SK-N-MC (cell line): ENCODE results near the gene CELA2B.
"Not testable (repeated sequence)": the region's sequence is repeated elsewhere in the genome, so short reads cannot be mapped to it uniquely, and the experiment has no call there.

Source experiments
- DNase-seq: peaks from one replicate; pipeline ENCODE4 v3.0.0-alpha.2; 2011; ENCODE audit warnings: low read depth, low spot score
- H3K27ac ChIP-seq: fragments of 200-600 bp; sonication (generic); 2 replicates; pipeline ENCODE4 v1.5.1; 2016; ENCODE audit warnings: mixed run types
- H3K36me3 ChIP-seq: fragments of 200-600 bp; sonication (generic); 2 replicates; pipeline ENCODE4 v1.6.1; 2017; ENCODE audit warnings: antibody characterized with exemption, low read length, mixed read lengths; ENCODE audit not compliant: insufficient read depth
- H3K4me3 ChIP-seq: fragments of 200-600 bp; sonication (generic); 2 replicates; pipeline ENCODE4 v1.5.1; 2016
- H3K9ac ChIP-seq: fragments of 200-600 bp; sonication (generic); 2 replicates; pipeline ENCODE4 v1.8.0; 2017; ENCODE audit warnings: mixed run types, mixed read lengths; ENCODE audit not compliant: insufficient read length
- H3K9me3 ChIP-seq: fragments of 200-600 bp; sonication (generic); 2 replicates; pipeline ENCODE4 v1.6.1; 2017; ENCODE audit warnings: low read depth, mild to moderate bottlenecking, antibody characterized with exemption, low read length, moderate library complexity, mixed read lengths
- EZH2 ChIP-seq: fragments of 200-600 bp; sonication (generic); IDR thresholded peaks from one replicate; pipeline ENCODE4 v1.6.1; 2017; ENCODE audit warnings: antibody characterized with exemption
- FOXP2 ChIP-seq: optimal IDR thresholded peaks from 2 replicates; pipeline ENCODE3; 2011; ENCODE audit warnings: mild to moderate bottlenecking, moderate library complexity; ENCODE audit not compliant: insufficient read depth; ENCODE audit errors: extremely low read length, control extremely low read depth
- POLR2AphosphoS5 ChIP-seq: IDR thresholded peaks from 2 replicates; pipeline ENCODE4 v1.6.1; 2012; ENCODE audit warnings: mild to moderate bottlenecking, low read depth, low read length, borderline replicate concordance

Gene CELA2B

DNA sequence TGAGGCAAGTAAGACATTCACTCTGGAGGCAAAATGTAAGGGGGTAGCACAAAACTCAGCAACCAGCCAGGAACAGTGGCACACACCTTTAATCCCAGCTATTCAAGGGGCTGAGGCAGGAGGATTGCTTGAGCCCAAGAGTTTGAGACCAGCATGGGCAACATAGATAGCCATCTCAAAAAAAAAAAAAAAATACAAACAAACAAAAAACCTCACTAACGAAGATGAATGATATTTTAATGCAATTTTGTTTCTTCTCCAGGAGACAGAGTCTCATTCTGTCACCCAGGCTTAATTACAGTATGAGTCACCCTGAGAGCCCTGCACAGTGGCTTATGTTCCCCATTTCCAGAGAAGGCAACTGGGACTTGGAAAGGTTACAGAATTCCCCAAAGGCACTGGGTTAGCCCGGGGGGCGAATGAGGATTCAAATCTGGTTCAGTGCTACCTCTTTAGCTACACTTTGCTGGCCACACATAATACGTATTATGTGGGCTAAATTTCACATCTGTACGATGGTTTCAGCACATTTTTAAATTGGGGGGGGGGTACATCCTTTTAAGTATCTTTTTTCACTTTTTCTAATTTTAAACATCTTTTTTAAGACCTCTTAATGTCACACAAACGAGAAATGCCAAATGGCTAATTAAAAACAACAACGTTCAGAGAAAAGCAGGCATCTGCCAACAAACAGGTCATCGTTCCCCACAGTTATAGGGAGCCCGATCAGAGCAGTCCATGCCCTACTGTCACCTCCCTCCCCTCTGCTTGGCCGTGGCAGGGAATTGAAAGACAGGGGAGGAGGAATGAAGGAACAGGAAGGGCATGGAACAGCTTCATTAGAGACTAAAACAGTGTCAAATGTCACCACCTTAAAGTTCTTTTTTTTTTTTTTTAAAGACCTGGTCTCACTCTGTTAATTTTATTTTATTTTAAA is 15.9 kb upstream of the CELA2B start:
- Histone ChIP-seq H3K36me3 (no peaks in the 10 kb centered on the region), H3K9me3 (no peaks in the 10 kb centered on the region), H3K4me3 (no peak overlapping the region), H3K27ac (no peak overlapping the region), H3K9ac (no peak overlapping the region)
- TF ChIP-seq FOXP2 (no peak), EZH2 (no peak), POLR2AphosphoS5 (no peak)
- DNase-seq, result no peak

DNA sequence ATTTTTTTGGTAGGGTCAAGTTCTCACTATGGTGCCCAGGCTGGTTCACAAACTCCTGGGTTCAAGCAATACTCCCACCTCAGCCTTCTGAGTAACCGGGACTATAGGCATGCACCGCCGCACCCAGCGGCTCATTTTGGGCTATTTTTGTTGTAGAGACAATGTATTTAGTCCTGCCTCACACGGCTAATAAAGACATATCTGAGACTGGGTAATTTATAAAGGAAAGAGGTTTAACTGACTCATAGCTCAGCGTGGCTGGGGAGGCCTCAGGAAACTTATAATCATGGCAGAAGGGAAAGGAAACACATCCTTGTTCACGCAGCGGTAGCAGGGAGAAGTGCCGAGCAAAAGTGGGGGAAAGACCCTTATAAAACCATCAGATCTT is 15.2 kb upstream of the CELA2B start:
- Histone ChIP-seq H3K9me3 (no peaks in the 10 kb centered on the region), H3K27ac (no peak overlapping the region), H3K4me3 (no peak overlapping the region), H3K9ac (no peak overlapping the region), H3K36me3 (no peaks in the 10 kb centered on the region)
- TF ChIP-seq FOXP2 (no peak), EZH2 (no peak), POLR2AphosphoS5 (no peak)
- no peak for DNase-seq

DNA sequence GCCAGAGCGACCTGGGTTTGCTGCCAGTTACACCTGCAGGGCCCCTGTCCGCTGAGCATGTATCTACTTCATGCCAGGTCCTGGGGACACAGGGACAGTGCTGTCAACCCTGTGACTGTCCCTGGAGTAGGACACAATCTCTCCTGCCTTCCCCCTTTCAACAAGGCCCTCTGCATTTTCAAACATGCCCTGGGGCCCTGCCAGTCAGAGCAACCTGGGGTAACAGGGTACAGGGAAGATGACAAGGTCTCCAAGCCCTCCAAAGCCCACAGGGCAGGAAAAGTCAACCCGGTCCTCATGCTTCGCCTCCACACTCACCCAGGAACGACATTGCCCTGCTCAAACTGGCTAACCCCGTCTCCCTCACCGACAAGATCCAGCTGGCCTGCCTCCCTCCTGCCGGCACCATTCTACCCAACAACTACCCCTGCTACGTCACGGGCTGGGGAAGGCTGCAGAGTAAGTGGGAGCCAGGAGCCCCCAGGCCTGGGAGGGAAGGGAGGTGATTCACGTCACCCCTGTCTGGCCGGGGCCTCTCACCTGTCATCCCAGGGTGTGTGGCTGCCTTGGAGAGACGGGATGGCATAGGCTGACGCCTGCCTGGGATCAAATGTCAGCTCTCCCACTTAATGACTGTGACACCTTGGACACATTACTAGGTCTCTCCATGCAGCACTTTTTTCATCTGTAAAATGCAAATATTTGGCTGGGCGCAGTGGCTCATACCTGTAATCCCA is 12.7 kb upstream of the CELA2B start:
- H3K27ac ChIP-seq, H3K9me3 ChIP-seq, DNase-seq, H3K36me3 ChIP-seq, H3K9ac ChIP-seq, H3K4me3 ChIP-seq: not testable (repeated sequence)

DNA sequence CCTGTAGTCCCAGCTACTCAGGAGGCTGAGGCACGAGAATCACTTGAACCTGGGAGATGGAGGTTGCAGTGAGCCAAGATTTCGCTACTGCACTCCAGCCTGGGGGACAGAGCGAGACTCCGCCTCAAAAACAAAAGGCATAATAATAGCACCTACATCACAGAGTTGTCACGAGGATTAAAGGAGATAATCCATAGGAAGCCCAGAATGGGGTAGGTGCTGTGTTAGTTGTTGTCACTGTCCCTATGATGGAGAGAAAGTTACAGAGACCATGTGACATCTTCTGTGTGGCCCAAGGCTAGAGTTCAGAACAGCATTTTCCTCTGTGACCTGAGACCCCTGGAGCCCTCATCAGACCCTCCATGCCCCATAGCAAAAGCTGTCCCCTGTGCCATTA is 12.0 kb upstream of the CELA2B start:
- not testable (repeated sequence) for DNase-seq, H3K36me3 ChIP-seq, H3K9ac ChIP-seq, H3K4me3 ChIP-seq, H3K27ac ChIP-seq, H3K9me3 ChIP-seq

DNA sequence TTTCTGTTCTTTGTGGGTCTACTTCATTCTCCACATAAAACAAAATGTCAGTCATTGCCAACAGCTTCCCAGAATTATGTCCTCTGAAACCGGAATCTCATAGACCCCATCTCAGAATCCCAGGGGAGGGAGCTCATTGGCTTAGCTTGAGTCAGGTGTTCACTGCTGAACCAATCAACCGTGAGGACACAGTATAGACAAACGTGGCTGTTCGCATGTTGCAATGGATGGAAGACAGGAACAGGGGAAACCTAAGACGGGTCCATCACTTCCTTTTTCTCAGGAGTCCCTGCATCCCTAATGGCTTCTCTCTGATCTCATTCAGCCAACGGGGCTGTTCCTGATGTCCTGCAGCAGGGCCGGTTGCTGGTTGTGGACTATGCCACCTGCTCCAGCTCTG is 10.2 kb upstream of the CELA2B start:
- DNase-seq, result no peak
- no peak overlapping the region for H3K27ac ChIP-seq
- no peaks in the 10 kb centered on the region for H3K9me3 ChIP-seq
- no peak for TF ChIP-seq FOXP2
- TF ChIP-seq POLR2AphosphoS5, result no peak
- TF ChIP-seq EZH2, result no peak
- no peak overlapping the region for H3K9ac ChIP-seq
- no peaks in the 10 kb centered on the region for H3K36me3 ChIP-seq
- H3K4me3 ChIP-seq, result no peak overlapping the region

DNA sequence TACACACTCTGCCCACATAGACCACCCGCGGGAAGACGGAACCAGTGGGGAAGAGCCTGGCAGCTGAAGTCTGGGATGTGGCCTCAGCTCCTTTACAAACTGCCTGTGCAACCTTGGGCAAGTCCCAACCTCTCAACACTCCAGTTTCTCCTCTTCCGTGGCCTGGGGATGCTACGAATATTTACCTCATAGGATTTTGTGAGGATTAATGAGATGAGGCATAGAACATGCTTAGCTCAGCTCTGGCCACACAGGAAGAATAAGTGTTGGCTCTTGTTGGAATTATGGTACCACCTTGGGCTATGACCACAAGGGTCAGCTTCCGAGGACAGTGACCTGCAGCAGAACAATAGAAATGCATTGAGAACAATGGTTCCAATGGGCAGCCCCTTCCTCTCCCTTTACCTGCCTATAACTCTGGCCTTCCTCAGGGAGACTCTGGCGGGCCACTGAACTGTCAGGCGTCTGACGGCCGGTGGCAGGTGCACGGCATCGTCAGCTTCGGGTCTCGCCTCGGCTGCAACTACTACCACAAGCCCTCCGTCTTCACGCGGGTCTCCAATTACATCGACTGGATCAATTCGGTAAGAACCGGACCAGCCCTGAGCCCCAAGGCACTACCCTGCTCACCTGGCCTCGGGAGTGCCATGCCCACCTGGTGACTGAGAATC is 8.8 kb upstream of the CELA2B start:
- not testable (repeated sequence) for H3K9ac ChIP-seq, H3K27ac ChIP-seq

DNA sequence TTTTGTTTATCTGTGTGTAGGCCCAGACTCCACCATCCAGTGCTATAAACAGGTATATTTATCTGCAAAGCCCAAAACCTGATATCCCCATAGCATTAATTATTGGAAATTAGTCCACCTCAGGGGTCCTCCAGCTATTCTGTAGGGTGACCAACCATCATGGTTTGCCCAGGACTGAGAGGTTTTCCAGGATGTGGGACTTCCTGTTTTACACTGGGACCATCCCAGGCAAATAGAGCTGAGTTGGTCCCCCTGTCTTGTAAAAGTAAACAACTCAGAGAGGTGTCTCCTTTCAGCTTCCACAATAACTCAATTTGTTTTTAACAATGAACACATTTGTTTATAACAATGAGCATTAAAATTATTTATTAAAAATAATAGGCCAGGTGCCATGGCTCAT is 7.8 kb upstream of the CELA2B start:
- no peak for DNase-seq
- Histone ChIP-seq H3K9ac (no peak overlapping the region), H3K9me3 (no peaks in the 10 kb centered on the region), H3K4me3 (no peak overlapping the region), H3K27ac (no peak overlapping the region), H3K36me3 (no peaks in the 10 kb centered on the region)
- TF ChIP-seq EZH2, result no peak
- TF ChIP-seq POLR2AphosphoS5, result no peak
- TF ChIP-seq FOXP2, result no peak

More for the DNA sequence above, 8.8 kb upstream of the CELA2B start:
- not testable (repeated sequence) for H3K9me3 ChIP-seq, H3K36me3 ChIP-seq, DNase-seq, H3K4me3 ChIP-seq

DNA sequence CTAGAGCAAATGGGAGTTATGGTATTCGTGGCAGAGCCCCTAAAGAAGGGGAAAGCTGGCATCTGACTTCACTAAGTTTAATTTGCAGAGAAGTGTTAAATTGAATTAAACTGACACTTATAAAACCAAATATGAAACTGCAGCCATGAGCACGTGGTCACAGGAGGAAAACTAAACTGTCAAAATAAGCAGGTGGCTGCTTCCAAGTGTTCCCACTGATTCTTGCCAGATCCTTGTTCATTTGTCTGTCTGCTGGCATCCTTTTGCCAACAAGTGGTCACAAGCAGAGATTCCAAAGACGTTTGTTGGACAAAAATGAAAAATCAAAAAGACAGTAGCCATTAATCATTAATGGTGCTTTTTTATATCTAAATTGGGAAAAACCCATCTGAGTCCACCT is 6.5 kb upstream of the CELA2B start:
- H3K36me3 ChIP-seq, result no peaks in the 10 kb centered on the region
- TF ChIP-seq EZH2 (no peak), FOXP2 (no peak), POLR2AphosphoS5 (no peak)
- H3K4me3 ChIP-seq, result no peak overlapping the region
- no peaks in the 10 kb centered on the region for H3K9me3 ChIP-seq
- no peak overlapping the region for H3K9ac ChIP-seq
- H3K27ac ChIP-seq, result no peak overlapping the region
- DNase-seq, result no peak

DNA sequence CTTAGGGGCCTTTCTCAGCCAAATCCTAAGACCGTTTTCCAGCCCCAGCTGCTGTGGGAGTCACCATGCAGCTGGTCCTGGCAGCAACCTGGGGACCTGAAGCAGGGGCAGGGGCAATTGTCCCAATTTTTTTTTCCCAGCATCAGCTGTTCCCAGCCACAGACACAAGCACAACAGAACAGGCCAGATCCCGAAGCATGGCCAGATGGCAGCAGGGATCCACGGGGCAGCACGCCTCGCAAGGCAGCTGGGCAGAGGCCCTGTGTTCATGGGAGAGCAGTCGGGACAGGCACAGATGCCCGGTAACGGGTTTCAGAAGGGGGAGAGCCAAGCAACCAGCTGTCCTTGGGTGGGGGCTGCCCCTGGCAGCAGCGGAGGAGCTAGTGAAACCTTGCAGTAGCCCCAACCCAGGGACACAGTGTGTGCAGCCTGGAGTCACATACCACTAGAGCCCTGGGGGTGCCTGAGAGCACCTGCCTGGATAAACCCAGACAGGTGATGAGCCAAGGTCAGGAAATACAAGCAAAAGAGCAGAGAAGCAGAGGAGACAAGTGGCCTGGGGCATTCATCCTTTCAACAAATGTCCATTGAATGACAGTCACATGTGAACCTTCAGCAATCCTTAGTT is 6.0 kb upstream of the CELA2B start:
- H3K27ac ChIP-seq, H3K36me3 ChIP-seq, H3K4me3 ChIP-seq, H3K9me3 ChIP-seq, H3K9ac ChIP-seq, DNase-seq: not testable (repeated sequence)

DNA sequence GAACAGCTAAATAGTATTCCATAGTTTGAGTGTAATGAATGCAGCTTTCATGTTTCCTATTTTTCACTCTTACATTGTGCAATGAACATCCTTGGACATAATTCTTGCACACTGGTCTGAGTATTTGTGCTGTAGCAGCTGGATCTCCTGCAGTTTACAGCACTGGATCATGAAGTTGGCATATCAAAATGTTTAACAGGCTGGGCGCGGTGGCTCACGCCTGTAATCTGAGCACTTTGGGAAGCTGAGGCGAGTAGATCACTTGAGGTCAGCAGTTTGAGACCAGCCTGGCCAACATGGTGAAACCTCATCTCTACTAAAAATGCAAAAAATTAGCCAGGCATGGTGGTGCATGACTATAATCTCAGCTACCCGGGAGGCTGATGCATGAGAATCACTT is 4.8 kb upstream of the CELA2B start:
- H3K9ac ChIP-seq, H3K9me3 ChIP-seq, H3K36me3 ChIP-seq, DNase-seq, H3K27ac ChIP-seq, H3K4me3 ChIP-seq: not testable (repeated sequence)

DNA sequence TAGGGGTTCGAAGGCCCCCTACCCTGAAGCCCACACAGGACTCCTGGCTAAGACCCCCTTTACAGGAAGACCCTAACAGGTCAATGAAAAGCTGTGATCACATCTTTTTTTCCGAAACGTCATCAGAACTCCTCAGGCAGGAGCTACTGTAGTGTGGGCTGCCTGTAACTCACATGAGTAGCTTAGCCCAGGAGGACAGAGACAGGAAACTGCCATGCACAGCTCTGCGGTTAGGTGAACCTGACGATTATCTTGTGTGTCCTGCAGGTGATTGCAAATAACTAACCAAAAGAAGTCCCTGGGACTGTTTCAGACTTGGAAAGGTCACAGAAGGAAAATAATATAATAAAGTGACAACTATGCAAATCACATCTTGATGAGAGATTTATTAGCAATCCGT is 4.2 kb upstream of the CELA2B start:
- not testable (repeated sequence) for H3K9ac ChIP-seq, H3K27ac ChIP-seq, H3K9me3 ChIP-seq, DNase-seq, H3K36me3 ChIP-seq, H3K4me3 ChIP-seq
